ENCODE results near the gene WDR27.

Gene WDR27

DNA sequence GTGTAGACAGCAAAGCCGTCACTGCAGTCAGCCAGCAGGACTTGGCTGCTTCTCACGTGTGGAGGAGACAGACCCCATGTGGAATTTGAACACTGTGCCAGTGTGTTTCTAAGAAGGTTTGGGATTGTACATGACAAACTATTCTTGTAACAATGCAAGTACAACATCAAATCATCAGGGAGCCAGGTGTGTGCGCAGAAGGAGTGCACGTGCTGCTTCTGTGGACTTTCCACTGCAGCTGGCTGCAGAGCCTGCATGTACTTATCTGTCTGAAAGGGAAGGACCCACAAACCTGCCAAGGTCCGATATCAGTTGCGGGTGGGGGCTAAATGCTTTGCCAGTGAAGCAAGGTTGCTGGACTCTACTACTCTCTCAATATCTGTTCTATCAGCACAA, 211.6 kb downstream of the WDR27 start:
- no peak for TF ChIP-seq SIN3A (IDR thresholded peaks at IDR 0.05; ENCODE audit: borderline replicate concordance, insufficient read depth, low read length)
- no peak for TF ChIP-seq FOXP2 (optimal IDR thresholded peaks at IDR 0.05; ENCODE audit: borderline replicate concordance, extremely low read depth, extremely low read length, insufficient read depth)

DNA sequence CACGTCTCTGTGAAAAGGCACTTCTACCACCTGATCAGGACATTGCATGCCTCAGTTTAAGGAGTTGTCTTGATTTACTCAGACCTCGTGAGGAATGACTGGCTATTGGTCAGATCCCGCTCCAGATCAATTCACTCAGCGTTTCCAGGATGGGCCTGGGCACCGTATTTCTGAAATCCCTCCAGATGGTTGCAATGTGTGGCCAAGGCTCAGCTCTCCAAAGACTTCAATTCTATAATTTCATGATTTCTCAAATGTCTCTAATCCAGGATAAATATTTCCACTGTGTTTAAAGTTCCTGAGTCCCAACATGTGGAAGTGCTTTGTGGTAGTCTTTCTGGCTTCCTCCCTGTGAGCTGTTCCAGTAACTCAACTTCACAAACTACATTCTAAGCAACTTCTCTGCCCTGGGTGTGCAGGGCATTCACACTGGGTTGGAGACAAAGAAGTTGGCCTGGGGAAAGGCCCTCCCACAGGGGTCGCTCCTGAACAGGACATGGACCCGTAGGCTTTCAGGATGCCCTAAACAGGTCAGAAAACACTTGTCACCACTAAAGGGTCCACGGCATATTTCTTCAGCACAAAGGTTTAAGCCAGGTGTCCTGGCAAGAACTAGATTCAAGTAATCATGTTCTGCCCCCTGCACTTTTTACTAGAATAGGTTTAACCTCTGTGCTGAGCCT, 212.1 kb downstream of the WDR27 start:
- TF ChIP-seq FOXP2 (optimal IDR thresholded peaks at IDR 0.05; ENCODE audit: borderline replicate concordance, extremely low read depth, extremely low read length, insufficient read depth), result no peak
- TF ChIP-seq, protein P1, sequence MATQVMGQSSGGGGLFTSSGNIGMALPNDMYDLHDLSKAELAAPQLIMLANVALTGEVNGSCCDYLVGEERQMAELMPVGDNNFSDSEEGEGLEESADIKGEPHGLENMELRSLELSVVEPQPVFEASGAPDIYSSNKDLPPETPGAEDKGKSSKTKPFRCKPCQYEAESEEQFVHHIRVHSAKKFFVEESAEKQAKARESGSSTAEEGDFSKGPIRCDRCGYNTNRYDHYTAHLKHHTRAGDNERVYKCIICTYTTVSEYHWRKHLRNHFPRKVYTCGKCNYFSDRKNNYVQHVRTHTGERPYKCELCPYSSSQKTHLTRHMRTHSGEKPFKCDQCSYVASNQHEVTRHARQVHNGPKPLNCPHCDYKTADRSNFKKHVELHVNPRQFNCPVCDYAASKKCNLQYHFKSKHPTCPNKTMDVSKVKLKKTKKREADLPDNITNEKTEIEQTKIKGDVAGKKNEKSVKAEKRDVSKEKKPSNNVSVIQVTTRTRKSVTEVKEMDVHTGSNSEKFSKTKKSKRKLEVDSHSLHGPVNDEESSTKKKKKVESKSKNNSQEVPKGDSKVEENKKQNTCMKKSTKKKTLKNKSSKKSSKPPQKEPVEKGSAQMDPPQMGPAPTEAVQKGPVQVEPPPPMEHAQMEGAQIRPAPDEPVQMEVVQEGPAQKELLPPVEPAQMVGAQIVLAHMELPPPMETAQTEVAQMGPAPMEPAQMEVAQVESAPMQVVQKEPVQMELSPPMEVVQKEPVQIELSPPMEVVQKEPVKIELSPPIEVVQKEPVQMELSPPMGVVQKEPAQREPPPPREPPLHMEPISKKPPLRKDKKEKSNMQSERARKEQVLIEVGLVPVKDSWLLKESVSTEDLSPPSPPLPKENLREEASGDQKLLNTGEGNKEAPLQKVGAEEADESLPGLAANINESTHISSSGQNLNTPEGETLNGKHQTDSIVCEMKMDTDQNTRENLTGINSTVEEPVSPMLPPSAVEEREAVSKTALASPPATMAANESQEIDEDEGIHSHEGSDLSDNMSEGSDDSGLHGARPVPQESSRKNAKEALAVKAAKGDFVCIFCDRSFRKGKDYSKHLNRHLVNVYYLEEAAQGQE (IDR thresholded peaks at IDR 0.05; ENCODE audit: insufficient read depth in 1 of 2, low read depth in 2 of 2, low read length in 2 of 2), result no peak
- TF ChIP-seq TAF1 (IDR thresholded peaks at IDR 0.05; ENCODE audit: borderline replicate concordance, insufficient read depth, low read length), result no peak
- no peak for TF ChIP-seq POLR2AphosphoS5 (IDR thresholded peaks at IDR 0.05; ENCODE audit: low read depth, low read length)
- TF ChIP-seq SIN3A (IDR thresholded peaks at IDR 0.05; ENCODE audit: borderline replicate concordance, insufficient read depth, low read length), result no peak

DNA sequence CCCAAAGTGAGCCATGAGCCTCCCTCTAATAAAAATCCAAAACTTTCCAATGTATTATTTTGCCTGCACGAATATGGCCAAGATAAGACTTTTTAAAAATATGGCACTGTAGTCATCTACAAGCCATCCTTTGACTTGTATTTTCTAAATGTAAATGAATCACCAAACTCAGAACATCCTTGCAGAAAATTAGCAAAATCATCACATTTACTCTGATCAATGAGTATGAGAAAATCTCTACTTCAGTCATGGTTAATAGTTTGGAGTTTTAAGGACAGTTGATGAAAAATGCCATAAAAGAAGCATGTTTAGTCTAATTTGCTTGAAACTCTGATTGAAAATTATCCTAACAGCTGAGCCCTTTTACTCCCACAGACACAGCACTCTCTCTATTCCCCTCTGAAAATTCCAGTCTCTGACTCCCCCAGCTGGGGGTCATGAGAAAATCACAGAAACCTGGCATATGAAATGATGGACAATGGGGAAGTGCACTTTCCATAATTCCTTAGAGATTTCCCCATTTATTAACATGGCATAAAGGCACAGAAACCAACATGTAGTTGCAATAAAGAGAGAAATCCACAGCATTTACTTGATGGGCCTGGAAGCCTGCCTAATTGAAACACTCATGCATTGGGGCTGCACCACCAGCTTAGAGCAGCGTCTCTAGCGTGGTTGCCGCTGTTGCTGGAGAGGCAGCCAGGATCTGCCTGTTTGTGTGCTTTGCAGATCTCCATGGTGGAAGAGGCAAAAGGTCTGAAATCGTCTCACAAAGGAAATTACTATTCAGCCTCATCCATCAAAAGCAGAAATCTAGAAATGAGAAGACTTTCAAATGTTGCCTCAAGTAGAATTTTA, 214.0 kb downstream of the WDR27 start:
- TF ChIP-seq FOXP2 (optimal IDR thresholded peaks at IDR 0.05; ENCODE audit: borderline replicate concordance, extremely low read depth, extremely low read length, insufficient read depth) (no peak), TAF1 (IDR thresholded peaks at IDR 0.05; ENCODE audit: borderline replicate concordance, insufficient read depth, low read length) (no peak), POLR2AphosphoS5 (IDR thresholded peaks at IDR 0.05; ENCODE audit: low read depth, low read length) (no peak), SIN3A (IDR thresholded peaks at IDR 0.05; ENCODE audit: borderline replicate concordance, insufficient read depth, low read length) (no peak)
- TF ChIP-seq, protein P1 (IDR thresholded peaks at IDR 0.05; ENCODE audit: insufficient read depth in 1 of 2, low read depth in 2 of 2, low read length in 2 of 2), result no peak

DNA sequence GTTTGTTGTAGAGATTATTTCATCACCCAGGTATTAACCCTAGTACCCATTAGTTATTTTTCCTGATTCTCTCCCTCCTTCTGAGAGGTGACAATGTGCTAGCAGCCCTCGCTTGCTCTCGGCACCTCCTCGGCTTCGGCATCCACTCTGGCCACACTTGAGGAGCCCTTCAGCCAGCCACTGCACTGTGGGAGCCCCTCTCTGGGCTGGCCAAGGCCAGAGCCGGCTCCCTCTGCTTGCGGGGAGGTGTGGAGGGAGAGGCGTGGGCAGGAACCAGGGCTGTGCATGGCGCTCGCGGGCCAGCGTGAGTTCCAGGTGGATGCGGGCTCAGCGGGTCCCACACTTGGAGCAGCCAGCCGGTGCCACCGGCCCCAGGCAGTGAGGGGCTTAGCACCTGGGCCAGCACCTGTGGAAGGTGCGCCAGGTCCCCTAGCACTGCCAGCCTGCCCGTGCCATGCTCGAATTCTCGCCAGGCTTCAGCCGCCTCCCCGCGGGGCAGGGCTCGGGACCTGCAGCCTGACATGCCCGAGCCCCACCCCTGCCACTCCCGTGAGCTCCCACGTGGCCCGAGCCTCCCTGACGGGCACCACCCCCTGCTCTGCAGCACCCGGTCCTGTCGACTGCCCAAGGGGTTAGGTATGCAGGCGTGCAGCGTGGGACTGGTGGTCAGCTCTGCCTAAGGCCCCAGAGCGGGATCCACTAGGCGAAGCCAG, 221.9 kb downstream of the WDR27 start:
- TF ChIP-seq TAF1 (IDR thresholded peaks at IDR 0.05; ENCODE audit: borderline replicate concordance, insufficient read depth, low read length), result no peak
- TF ChIP-seq FOXP2 (optimal IDR thresholded peaks at IDR 0.05; ENCODE audit: borderline replicate concordance, extremely low read depth, extremely low read length, insufficient read depth), result no peak
- TF ChIP-seq, protein P1 (IDR thresholded peaks at IDR 0.05; ENCODE audit: insufficient read depth in 1 of 2, low read depth in 2 of 2, low read length in 2 of 2), result no peak
- no peak for TF ChIP-seq SIN3A (IDR thresholded peaks at IDR 0.05; ENCODE audit: borderline replicate concordance, insufficient read depth, low read length)
- no peak for TF ChIP-seq POLR2AphosphoS5 (IDR thresholded peaks at IDR 0.05; ENCODE audit: low read depth, low read length)

DNA sequence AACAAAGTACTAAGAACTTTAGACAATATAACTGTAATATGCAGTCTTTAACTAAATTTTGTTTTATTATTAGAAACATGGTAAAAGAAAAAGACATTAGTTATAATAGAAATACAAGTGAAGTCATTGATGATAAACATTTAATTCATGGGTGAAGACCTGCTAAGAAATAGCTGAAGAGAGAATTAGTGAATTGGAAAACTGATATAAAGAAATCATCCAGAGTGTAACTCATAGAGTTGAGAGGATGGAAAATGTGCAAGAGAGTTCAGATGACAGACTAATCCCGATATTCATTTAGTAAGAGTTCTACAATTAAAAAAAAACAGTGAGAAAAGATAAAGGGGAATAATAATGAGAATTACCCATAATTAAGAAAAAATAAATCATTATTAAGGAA, 227.5 kb downstream of the WDR27 start:
- TF ChIP-seq SIN3A (IDR thresholded peaks at IDR 0.05; ENCODE audit: borderline replicate concordance, insufficient read depth, low read length), result no peak
- TF ChIP-seq, protein P1 (IDR thresholded peaks at IDR 0.05; ENCODE audit: insufficient read depth in 1 of 2, low read depth in 2 of 2, low read length in 2 of 2), result no peak
- TF ChIP-seq POLR2AphosphoS5 (IDR thresholded peaks at IDR 0.05; ENCODE audit: low read depth, low read length), result no peak
- TF ChIP-seq TAF1 (IDR thresholded peaks at IDR 0.05; ENCODE audit: borderline replicate concordance, insufficient read depth, low read length), result no peak
- TF ChIP-seq FOXP2 (optimal IDR thresholded peaks at IDR 0.05; ENCODE audit: borderline replicate concordance, extremely low read depth, extremely low read length, insufficient read depth), result no peak
